Right ventricle myocardium inferior (tissue), 1 donor: Measurements from ENCODE around the gene KRT222. TPM values are rescaled to one million over a fixed set of nuclear protein-coding genes. Genes with fewer than 3 reads are reported as not detected.
A peak's percentile ranks its signal among the peaks of the same experiment; 100 is the strongest.

Experiments used
- ATAC-seq: fragments of 200-7000 bp; cut with Tn5 transposase; one replicate; pipeline ENCODE4 v1.9.1; 2020; ENCODE audit warnings: mild to moderate bottlenecking, moderate library complexity
- DNase-seq: peaks from one replicate; pipeline ENCODE4 v3.0.0; 2021; ENCODE audit errors: missing footprints
- intact Hi-C: fragments of 100-400 bp; cut with DNase I; formaldehyde crosslinking; loops from one replicate; pipeline ENCODE4 v1.11.0; 2022
- long read RNA-seq: library from polyadenylated mRNA; unstranded; transcript quantifications from one replicate; pipeline ENCODE4 v2.0.0, GENCODE V29; 2021
- total RNA-seq: library from RNA; stranded (reverse); fragmentation: NEBNext Ultra II Directional; extraction: Animal tissue kit (Norgen Biotek cat#: 25700); gene quantifications from one replicate; pipeline ENCODE4 v1.2.1, GENCODE V29; 2021
- donor health status: DM: no; HTN: yes; CAD: no; lungs with severe emphysema.

Gene KRT222
- total RNA-seq, result 0.41 TPM
- long read RNA-seq, partial matches to known transcripts, result 0 of 1 reads
- long read RNA-seq, other reads (novel, unspliced or antisense), result 0 of 1 reads

GRCh38 chr17:40664582-40665333 lies at the start of gene KRT222:
Gene KRT222 (minus strand): TSS chr17:40665177. CDS start chr17:40665099, 78 bp downstream.
- DNase-seq, result no peak
- intact Hi-C loops, result no loop called here
- ATAC-seq, result no peak

DNA sequence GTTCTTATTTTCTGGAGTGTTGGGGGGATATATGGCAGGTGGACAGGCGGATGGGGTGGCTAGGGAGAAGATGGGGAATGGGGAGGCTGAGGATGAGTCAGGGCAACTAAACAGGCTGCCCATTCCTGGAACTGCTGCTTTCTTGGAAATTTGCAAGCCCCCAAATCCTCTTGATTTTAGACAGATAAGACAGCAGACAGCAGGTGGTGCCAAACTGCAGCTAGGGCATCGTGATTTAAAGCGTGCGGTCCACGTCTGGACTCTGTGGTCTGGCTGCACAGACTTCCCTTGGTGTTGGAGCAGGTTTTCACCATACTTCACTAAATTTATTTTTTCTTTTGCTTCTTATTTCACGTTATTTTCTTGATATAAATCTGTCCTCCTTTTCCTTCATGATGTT lies 49.5 kb upstream of the KRT222 start:
- ATAC-seq, result no peak
- intact Hi-C loops, result no loop called here
- DNase-seq, result no peak

GRCh38 chr17:40707745-40708144 lies 42.8 kb upstream of the KRT222 start:
- no peak for DNase-seq
- ATAC-seq, result peak; percentile 64
- intact Hi-C loops, result no loop called here

GRCh38 chr17:40705584-40705983 lies 40.6 kb upstream of the KRT222 start:
- intact Hi-C loops, result no loop called here
- no peak for ATAC-seq
- DNase-seq, result no peak

GRCh38 chr17:40703652-40704051 lies 38.7 kb upstream of the KRT222 start, which contains the start of gene KRT24:
Gene KRT24 (minus strand): TSS chr17:40703752. CDS start chr17:40703693, 59 bp downstream.
- DNase-seq, result no peak
- no peak for ATAC-seq
- intact Hi-C loops, result no loop called here

DNA sequence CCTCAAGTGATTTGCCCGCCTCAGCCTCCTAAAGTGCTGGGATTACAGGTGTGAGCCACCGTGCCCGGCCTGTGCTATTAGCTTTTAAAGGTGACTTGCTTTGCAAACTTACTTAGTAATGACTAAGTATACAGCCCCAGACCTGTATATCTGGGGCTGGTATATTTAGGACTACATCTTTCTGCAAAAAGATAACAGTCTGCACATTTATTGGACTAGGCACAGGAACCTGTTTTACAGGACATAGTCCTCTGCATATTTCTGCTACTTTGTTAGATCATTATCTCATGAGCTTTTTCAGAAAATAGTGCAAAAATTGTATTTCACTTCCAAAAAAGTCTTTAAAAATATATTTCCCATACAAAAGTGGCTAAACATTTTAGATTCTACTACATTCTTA lies 37.3 kb upstream of the KRT222 start:
- no peak for DNase-seq
- intact Hi-C loops, result no loop called here
- no peak for ATAC-seq

- peak; percentile 85 for ATAC-seq
- DNase-seq, result no peak
- intact Hi-C loops, result no loop called here
Measured at GRCh38 chr17:40699853-40700252, 34.9 kb upstream of the KRT222 start.

DNA sequence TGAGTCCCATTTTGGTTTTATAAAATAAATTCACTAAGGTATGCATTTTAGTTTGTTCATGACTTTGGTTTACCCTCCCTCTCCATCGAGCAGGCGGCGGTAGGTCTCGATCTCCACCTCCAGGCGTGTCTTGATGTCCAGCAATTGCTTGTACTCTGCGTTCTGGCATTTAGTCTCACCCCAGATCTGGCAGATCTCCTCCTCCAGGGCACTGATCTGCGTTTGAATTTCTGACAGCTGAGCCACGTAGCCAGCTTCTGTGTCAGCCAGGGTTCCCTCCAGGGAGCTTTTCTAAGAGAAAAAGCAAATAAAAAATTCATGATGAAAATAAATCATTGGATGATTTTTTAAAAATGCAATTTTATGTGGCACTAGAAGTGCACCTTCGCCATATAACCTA lies 34.4 kb upstream of the KRT222 start:
- DNase-seq (no peak), ATAC-seq (peak; percentile 73)
- intact Hi-C loops, result no loop called here

GRCh38 chr17:40697297-40697696 lies 32.3 kb upstream of the KRT222 start:
- DNase-seq, result no peak
- ATAC-seq, result no peak
- intact Hi-C loops, result no loop called here

DNA sequence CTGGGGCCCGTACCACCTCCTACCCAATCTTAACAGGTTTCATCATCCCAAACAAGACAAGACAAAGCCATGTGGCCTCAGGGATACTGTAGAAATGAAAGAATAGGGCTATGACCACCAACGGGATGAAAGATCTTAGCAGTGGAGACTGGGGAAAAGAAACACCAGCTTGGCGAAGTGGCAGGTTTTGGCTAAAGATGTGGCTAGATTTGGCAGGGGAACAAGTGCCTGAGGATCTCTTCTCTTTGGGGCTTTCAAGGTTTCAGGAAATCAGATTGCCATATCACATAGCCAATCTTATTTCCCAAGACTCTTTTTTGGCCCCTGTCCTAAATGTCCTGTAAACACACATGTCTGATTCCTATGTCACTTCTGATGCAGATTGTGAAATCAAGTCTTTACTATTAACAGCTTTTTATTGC lies 31.7 kb upstream of the KRT222 start:
- ATAC-seq, result no peak
- no peak for DNase-seq
- intact Hi-C loops, result no loop called here

GRCh38 chr17:40695874-40696472 lies 31.0 kb upstream of the KRT222 start:
- intact Hi-C loops, result no loop called here
- ATAC-seq (no peak), DNase-seq (no peak)

GRCh38 chr17:40694584-40694983 lies 29.6 kb upstream of the KRT222 start:
- ATAC-seq (no peak), DNase-seq (no peak)
- intact Hi-C loops, result no loop called here

DNA sequence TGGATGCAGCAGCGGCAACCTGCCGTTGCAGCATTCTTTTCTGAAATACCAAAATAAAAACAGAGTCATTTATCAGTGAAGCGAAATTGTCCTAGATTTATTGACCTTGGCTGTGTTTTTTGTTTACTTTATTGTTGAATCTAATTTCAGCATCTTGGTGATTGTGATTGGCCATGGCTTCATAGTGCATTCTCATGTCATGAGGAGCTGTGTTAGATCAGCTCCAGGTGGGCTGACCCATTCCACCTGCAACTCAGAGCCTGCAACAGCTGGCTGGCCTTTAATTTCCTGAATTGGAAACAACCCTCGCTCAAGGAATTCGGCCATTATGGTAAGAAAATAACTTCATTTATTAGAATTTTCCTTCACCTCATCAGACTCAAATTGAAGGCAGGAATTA lies 22.1 kb upstream of the KRT222 start:
- DNase-seq, result no peak
- intact Hi-C loops, result no loop called here
- ATAC-seq, result no peak

GRCh38 chr17:40686192-40686591 lies 21.2 kb upstream of the KRT222 start:
- intact Hi-C loops, result no loop called here

DNA sequence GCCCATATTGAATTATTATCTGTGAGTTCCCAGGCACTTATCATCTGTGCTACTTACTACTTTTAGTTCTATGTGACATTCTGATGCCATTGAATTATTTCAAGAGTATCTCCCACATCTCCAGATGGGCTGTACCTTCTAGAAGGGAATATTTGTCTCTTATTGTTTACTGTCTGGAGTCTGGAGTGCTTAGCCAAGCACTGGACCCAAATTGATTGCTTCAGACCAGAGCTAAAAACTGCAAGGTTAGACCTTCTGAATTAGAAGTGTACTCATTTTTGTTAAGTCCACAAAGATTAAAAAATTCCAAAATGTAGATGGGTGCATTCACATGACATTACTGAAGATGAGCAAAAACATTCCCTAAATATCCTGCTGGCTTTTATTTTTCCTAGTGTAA lies 16.0 kb upstream of the KRT222 start:
- ATAC-seq (no peak), DNase-seq (no peak)
- intact Hi-C loops, result no loop called here

More at GRCh38 chr17:40686192-40686591, 21.2 kb upstream of the KRT222 start:
- DNase-seq, result no peak
- ATAC-seq, result no peak

DNA sequence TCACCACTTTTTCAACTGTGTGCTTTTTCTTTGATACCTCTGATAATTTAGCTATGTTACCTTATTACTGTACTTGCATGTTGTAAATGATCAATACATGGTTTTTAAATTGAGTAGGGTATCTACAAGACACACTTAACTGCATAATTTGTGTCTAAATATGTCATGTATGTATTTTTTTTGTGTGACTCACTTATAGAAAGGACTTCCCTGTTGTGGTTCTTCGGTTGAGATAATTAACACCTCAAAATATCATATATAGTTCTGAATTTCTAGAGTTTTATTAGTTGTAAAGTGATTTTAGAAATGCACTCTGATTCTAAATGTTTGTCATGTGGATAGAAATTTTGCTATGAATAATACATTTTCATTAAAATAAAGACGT lies 14.5 kb upstream of the KRT222 start:
- no peak for ATAC-seq
- DNase-seq, result no peak
- intact Hi-C loops, result no loop called here

DNA sequence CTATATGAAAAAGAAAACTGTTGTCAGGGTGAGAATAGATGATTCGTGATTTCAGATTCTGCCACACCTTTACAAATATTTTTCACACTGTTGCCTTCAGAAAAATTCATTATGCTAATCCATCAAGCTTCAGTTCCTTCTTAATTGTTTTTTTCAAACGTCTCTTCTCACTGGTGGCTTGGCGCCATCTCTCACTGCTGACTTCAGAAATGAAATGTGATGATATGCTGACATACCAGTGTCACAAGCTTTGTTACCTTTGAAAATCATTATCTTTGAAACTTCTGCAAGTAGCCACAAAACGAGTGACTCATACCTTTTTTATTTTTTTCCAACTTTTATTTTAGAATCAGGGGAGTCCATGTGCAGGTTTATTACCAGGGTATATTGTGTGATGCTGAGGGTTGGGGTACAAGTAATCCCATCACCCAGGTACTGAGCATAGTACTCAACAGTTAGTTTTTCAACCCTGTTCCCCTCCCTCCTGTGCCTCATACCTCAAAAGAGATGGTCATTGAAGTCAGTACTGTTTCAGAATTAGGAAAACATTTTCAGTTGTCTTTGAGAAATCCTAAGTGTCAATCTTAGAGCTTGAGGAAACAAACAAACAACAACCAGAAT lies 14.0 kb upstream of the KRT222 start:
- intact Hi-C loops, result no loop called here
- no peak for ATAC-seq
- DNase-seq, result no peak

GRCh38 chr17:40675905-40676304 lies 10.9 kb upstream of the KRT222 start:
- no peak for ATAC-seq
- intact Hi-C loops, result no loop called here
- DNase-seq, result no peak

GRCh38 chr17:40672654-40673053 lies 7.7 kb upstream of the KRT222 start:
- no peak for DNase-seq
- intact Hi-C loops, result no loop called here
- no peak for ATAC-seq

DNA sequence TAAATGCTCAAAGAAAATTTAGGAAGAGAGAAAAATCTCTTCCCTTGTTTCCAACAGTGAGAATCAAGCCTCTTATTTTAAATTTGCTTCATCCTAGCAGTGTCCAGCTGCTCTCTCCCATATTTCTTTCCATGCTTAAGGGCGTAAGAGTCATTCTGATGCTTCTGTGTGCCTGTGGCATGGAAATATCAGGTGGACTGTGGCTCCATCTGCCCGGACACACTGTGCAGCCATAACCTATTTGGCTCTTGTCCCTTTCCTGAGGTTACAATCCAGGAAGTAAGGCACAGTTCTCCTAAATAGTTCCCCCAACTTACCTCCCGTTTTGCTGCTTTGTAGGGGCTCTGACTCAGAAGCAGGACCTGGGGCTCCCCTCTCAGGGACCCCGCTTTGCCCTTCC lies 6.3 kb upstream of the KRT222 start:
- intact Hi-C loops, result no loop called here
- no peak for DNase-seq
- no peak for ATAC-seq
